GM21515 (cell line): ENCODE data around the gene TMSB4X.
"Not testable (repeated sequence)": the region's sequence is repeated elsewhere in the genome, so short reads cannot be mapped to it uniquely, and the experiment has no call there.

Source experiments
- ATAC-seq: cut with Tn5 transposase; IDR thresholded peaks from one replicate; pipeline ENCODE4 v1.9.1; 2021; ENCODE audit not compliant: unreplicated experiment

TMSB4X gene

GRCh38 chrX:12975991-12976558 lies 1.2 kb downstream of the TMSB4X start:
- no peak for ATAC-seq

GRCh38 chrX:12976819-12977732 lies 2.2 kb downstream of the TMSB4X start:
- not testable (repeated sequence) for ATAC-seq

GRCh38 chrX:12977761-12978204 lies 2.9 kb downstream of the TMSB4X start:
- ATAC-seq = peak; percentile 9

GRCh38 chrX:12978205-12979025 lies 3.5 kb downstream of the TMSB4X start:
- peak; percentile 53 for ATAC-seq

- ATAC-seq = no peak
Observed at GRCh38 chrX:12979026-12979607, 4.2 kb downstream of the TMSB4X start.

- no peak for ATAC-seq
Observed at GRCh38 chrX:12979616-12980015, 4.7 kb downstream of the TMSB4X start.

GRCh38 chrX:12980039-12980438 lies 5.1 kb downstream of the TMSB4X start:
- ATAC-seq = not testable (repeated sequence)

- ATAC-seq = no peak
Observed at GRCh38 chrX:12981880-12982279, 7.0 kb downstream of the TMSB4X start.

GRCh38 chrX:12984603-12985319 lies 9.9 kb downstream of the TMSB4X start:
- peak; percentile 54 for ATAC-seq

GRCh38 chrX:12985331-12985730 lies 10.4 kb downstream of the TMSB4X start:
- ATAC-seq = no peak

GRCh38 chrX:12986164-12986779 lies 11.4 kb downstream of the TMSB4X start:
- no peak for ATAC-seq

GRCh38 chrX:12986886-12987285 lies 12.0 kb downstream of the TMSB4X start:
- ATAC-seq = no peak

GRCh38 chrX:12987340-12987739 lies 12.4 kb downstream of the TMSB4X start:
- ATAC-seq = no peak

GRCh38 chrX:12987900-12988594 lies 13.1 kb downstream of the TMSB4X start:
- no peak for ATAC-seq

- no peak for ATAC-seq
Observed at GRCh38 chrX:12988797-12989196, 13.9 kb downstream of the TMSB4X start.

- ATAC-seq = no peak
Observed at GRCh38 chrX:12989461-12989860, 14.6 kb downstream of the TMSB4X start.

- no peak for ATAC-seq
Observed at GRCh38 chrX:12991575-12991974, 16.7 kb downstream of the TMSB4X start.

GRCh38 chrX:12992544-12993118 lies 17.7 kb downstream of the TMSB4X start:
- ATAC-seq = no peak

- ATAC-seq = no peak
Observed at GRCh38 chrX:12993826-12994225, 18.9 kb downstream of the TMSB4X start.
